Activated effector memory CD4-positive, alpha-beta T cell treated with Interleukin-2 at 50 U/mL for 16 hours (primary cell): ENCODE results near the gene TMPRSS9.

Source experiments
- DNase-seq: peaks from one replicate; pipeline ENCODE4 v3.0.0-alpha.2; 2020

Gene TMPRSS9

GRCh38 chr19:2359992-2360685, at the start of gene TMPRSS9:
Gene TMPRSS9 (plus strand): TSS chr19:2360265. CDS start chr19:2389786, 29,521 bp downstream.
- DNase-seq: no peak

- DNase-seq: no peak
These were observed 49.0 kb upstream of the TMPRSS9 start for GRCh38 chr19:2311093-2311492.

- DNase-seq: no peak
These were observed 47.1 kb upstream of the TMPRSS9 start for GRCh38 chr19:2312820-2313501.

GRCh38 chr19:2315121-2315817, 44.8 kb upstream of the TMPRSS9 start:
- DNase-seq: no peak

- no peak for DNase-seq
These were observed 44.2 kb upstream of the TMPRSS9 start for GRCh38 chr19:2315818-2316353.

- DNase-seq: no peak
These were observed 42.8 kb upstream of the TMPRSS9 start for GRCh38 chr19:2317300-2317699.

- DNase-seq: no peak
These were observed 42.3 kb upstream of the TMPRSS9 start for GRCh38 chr19:2317756-2318155.

GRCh38 chr19:2318923-2319322, 41.1 kb upstream of the TMPRSS9 start:
- no peak for DNase-seq

- no peak for DNase-seq
These were observed 40.5 kb upstream of the TMPRSS9 start for GRCh38 chr19:2319551-2319950.

- no peak for DNase-seq
These were observed 40.0 kb upstream of the TMPRSS9 start for GRCh38 chr19:2320049-2320448.

GRCh38 chr19:2320939-2321338, 39.1 kb upstream of the TMPRSS9 start:
- DNase-seq: no peak

- no peak for DNase-seq
These were observed 38.3 kb upstream of the TMPRSS9 start for GRCh38 chr19:2321565-2322283.

- no peak for DNase-seq
These were observed 36.4 kb upstream of the TMPRSS9 start for GRCh38 chr19:2323707-2324106.

GRCh38 chr19:2324220-2324948, 35.7 kb upstream of the TMPRSS9 start:
- no peak for DNase-seq

- no peak for DNase-seq
These were observed 34.6 kb upstream of the TMPRSS9 start for GRCh38 chr19:2325281-2326046.

- DNase-seq: no peak
These were observed 33.2 kb upstream of the TMPRSS9 start for GRCh38 chr19:2326699-2327360.

- DNase-seq: peak; percentile 33
These were observed 32.2 kb upstream of the TMPRSS9 start for GRCh38 chr19:2327773-2328400.

GRCh38 chr19:2328401-2329148, 31.5 kb upstream of the TMPRSS9 start, which contains the start of the genes LSM7 and SPPL2B:
Gene LSM7 (minus strand): TSS chr19:2328586. CDS start chr19:2328566, 20 bp downstream.
Gene SPPL2B (plus strand): TSS chr19:2328684. CDS start chr19:2328710, 26 bp downstream.
- peak; percentile 92 for DNase-seq

GRCh38 chr19:2329149-2329478, 31.0 kb upstream of the TMPRSS9 start:
- DNase-seq: no peak

- no peak for DNase-seq
These were observed 30.6 kb upstream of the TMPRSS9 start for GRCh38 chr19:2329501-2329916.
